HG03520 (cell line): Measurements from ENCODE around the gene COL9A1.

Experiments
- ATAC-seq: cut with Tn5 transposase; IDR thresholded peaks from one replicate; pipeline ENCODE4 v1.9.1; 2021; ENCODE audit warnings: mild to moderate bottlenecking, moderate library complexity; ENCODE audit not compliant: unreplicated experiment

Gene COL9A1

GRCh38 chr6:70234561-70235236 is 68.2 kb downstream of the COL9A1 start:
- no peak for ATAC-seq

GRCh38 chr6:70231311-70231710 is 71.6 kb downstream of the COL9A1 start:
- no peak for ATAC-seq

DNA sequence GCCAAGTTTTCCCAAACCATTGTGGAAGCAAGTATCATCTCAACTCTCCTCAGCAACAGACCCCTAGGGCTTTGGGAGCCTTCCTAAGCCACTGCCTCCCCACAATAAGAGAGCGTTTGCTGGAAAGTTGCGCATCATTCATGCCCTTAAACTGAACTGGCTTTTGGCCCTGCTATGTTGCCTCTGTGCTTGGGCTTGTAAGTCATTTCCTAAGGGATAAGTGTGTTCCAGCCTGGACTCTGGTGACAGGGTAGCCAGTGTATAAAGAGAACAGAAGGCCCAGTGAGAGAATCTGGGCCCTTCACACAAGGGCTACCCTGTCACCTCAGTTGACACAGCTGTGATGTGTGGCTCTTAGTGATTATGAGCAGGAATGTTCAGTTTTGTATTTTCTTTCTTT is 77.8 kb downstream of the COL9A1 start:
- ATAC-seq: no peak

DNA sequence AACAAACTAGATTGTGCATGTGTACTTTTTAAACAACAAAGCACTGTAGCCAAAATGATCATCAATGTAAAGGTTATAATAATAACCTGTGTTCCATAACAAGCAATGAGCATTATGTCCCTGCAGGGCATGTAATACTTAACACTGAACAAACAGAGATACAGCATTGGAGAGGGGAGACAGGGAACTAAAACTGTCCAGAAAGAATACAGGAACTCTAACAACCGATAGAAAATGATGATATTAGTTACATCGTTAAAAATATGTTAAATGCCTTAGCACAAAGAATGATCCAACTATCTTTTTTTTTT is 80.5 kb downstream of the COL9A1 start:
- no peak for ATAC-seq

DNA sequence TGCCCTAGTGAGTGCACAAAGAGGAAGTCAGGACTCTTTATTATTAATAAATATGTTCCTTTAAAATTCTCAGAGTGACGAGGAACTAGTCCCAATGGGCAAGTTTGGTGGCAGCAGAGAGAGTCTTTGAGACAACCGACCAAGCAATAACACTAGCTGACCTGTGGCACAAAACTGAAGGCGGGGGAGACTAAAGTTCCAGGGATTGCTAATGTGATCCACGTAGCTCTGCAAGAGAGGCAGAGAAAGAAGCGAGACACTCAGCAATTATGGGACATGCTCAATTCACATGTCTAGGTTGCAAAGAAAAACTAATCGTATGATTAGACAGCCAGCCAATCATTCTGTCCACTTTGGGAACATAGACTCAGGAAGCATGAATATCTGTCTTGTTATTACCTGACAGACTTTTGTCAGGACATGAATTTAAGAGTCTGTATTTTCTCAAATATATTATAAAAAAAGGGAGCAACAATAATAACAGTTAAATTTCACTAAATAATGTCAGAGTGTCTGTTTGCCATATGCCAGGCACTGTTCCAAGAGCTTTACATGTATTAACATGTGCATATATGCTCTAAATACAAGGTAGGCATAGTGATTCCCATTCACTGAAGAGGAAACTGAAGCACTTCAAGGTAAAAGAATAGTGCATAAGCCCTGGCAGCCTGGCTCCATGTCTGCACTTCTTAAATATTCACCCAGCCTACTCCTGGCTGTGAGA is 81.0 kb downstream of the COL9A1 start:
- no peak for ATAC-seq

- ATAC-seq: no peak
Observed at GRCh38 chr6:70221025-70221714, 81.7 kb downstream of the COL9A1 start.

GRCh38 chr6:70219943-70220613 is 82.8 kb downstream of the COL9A1 start:
- ATAC-seq: no peak

DNA sequence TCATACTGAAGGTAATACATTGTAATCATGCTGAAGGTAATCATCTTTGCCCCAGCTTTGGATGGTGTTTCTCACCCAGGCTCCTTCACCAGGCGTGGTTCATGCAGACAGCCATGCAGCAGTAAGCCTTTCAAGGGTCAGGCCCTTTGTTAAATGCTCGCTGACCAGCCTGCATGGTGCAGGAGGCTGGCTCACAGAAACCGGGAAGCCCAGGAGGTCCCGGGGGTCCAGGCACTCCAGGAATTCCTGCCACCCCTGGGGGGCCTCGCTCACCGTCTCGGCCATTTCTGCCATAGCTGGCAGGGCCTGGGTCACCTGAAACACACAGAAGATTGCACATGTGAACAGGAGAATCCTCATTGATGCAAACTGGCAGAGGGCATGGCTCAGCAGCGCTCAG is 86.1 kb downstream of the COL9A1 start:
- ATAC-seq: no peak

GRCh38 chr6:70215460-70216108 is 87.3 kb downstream of the COL9A1 start:
- ATAC-seq: no peak

- ATAC-seq: peak; percentile 51
Observed at GRCh38 chr6:70210462-70210861, 92.4 kb downstream of the COL9A1 start.

DNA sequence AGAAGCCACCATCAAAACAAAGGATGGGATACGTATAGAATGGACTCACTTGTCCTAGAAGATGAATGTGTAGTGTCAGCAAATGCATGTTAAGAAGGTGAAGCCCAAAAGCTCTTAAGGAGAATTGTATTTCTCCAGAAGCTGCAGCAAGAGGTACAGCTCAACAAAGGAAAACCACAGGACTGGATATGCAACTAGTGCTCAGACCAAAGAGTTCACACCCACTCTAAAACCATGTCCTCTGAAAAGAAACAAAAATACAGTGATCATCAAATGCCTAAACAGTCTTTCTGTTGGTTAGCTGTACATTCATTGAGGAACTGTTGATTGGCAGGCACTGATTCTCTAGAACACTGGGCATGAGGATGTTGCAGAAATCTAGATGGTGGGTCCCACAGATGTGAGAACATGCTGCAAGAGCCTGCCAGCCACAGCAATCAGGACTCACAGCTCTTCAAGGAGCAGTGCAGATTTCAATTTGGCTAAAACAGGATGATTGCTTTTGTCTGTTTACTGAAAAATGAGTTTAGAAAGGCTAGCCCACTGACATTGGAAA is 94.6 kb downstream of the COL9A1 start:
- no peak for ATAC-seq

DNA sequence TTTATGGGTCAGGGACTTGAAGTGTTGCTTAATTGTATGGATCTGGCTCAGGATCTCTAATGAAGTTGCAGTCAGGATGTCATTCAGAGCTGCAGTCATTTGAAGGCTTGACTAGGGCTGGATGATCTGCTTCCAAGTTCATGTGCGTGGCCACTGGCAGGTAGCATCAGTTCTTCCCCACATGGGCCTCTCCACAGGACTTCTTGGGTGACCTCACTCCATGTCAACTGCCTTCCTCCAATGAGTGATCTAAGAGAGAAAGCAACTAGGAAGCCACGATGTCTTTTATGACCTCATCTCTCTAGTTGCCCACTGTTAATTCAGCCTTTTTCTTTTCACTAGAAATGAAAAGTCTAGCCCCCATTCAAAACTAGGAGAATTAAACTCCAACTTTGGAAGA is 104.1 kb downstream of the COL9A1 start:
- ATAC-seq: no peak

- ATAC-seq: no peak
Observed at GRCh38 chr6:70196531-70196930, 106.4 kb downstream of the COL9A1 start.

- ATAC-seq: no peak
Observed at GRCh38 chr6:70194421-70194820, 108.5 kb downstream of the COL9A1 start.

DNA sequence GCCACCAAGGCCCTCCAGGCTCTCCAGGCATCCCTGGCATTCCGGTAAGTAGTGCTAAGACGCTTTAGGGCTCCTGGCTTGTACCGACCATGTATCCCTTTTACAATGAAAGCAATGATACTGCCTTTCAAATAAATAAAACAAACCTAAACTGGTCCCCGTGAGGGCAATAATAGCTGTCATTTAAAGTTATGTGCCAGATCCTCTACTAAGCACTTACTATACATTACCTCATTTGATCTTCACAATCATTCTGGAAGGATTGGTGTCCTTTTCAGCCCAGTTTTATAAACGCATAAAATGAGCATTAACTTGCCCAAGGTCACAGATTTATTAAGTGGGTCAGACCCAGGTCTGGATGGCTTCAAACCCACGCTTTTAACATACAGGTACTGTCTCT is 114.7 kb downstream of the COL9A1 start:
- no peak for ATAC-seq

DNA sequence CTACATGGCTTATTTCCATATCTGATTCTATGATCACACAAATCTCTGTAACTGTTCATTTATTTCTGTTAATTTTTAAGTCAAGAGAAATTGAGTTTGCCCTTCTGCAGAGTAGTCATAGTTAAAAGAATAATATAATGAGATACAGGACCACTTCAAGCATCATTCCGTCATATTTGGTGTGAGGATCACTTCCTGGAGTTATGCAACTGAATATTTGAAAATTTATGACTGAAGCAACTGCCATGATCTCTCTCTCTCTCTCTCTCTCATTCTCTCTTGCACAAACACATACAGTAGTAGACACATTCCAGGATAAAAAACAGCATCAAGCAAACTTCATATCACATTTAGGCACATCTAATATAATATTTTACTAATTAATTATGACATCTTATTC is 116.4 kb downstream of the COL9A1 start:
- ATAC-seq: no peak

- ATAC-seq: no peak
Observed at GRCh38 chr6:70184723-70185122, 118.2 kb downstream of the COL9A1 start.

DNA sequence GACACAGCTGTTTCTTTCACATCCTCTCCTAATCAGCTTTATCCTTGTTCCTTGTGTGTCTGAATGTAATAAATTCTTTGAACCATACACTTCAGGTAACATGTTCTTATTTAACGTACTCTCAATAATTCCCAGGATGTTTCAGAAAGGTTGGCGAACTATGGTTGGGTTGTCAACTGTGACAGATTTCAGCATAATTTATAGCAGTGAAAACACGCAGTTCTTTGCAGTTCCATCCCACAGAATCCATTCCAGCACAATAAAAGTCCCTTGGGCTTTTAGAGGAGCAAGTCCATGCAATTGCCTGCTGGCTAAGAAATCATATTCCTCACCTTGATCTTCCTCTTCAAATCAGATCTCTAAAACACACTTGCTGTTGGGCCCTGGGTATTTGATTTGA is 119.3 kb downstream of the COL9A1 start:
- no peak for ATAC-seq

DNA sequence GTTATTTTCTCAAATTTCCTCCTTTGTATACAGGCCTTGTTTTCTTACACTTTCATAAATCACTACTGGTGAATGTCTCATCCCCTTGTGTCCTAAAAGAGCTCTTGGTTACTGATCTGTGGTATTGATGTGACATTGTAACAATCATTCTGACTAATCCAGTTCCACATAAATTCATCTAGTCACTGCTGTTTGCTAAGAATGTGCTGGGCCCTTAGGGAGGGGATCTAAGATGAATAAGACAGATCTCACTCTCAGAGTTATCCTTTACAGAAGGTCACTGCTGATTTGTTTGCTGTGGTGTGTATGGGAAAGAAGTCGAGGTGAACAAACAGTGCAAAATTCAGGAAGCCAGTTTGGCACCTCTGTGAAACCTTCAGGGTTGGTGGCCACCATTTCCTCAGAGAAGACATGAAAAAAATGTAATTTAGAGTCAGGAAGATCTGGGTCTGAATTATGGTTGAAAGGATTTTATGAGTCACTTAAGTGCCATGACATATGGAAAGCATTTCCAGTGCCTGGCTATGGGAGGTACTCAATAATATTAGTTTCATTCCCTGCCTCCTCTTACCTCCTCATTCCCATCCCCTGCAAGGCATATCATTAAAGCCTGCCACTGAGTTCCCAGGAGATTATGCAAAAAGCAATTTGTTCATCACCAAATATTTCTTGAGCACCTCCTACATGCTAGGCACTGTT is 121.8 kb downstream of the COL9A1 start:
- peak; percentile 43 for ATAC-seq

DNA sequence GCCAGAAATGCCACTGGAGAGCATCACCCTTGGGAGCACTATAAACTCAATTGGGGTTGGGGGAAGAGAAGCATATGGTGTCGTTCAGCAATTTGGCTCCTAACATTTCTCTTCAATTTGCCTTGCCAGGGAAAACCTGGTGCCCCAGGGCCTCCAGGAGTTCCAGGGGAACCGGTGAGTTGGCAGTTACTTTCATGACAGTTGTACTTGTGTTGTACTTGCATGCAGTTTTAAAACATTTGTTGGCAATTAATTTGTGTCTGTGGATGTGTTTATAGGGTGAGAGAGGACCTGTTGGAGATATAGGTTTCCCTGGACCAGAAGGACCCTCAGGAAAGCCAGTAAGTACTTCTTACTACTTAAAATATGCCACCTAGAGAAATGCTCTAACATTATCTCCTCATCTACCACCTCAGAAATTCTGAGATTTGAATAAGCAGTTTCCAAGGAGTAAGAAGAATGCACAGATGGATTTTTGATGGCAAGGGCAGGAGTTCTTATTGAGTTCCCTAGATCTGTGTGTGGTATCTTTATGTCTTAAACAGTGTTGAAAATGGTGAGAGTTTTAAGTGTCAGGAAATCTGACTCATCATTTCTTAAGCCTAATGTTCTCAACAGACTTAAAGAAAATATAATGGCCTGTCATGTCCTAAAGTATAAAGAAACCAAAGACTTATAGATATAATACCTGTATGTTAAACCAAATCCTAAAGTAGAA is 122.5 kb downstream of the COL9A1 start:
- no peak for ATAC-seq
